Gastrocnemius medialis (tissue), 4 donors: ENCODE results near the gene NTNG1. TPM values are rescaled to one million over a fixed set of nuclear protein-coding genes. Genes with fewer than 3 reads are reported as not detected.

ENCODE experiments used
- ATAC-seq, 2 donors: fragments of 150-250 bp; one replicate each; pipeline ENCODE4 v1.9.1; 2016
- DNase-seq, 2 donors: peaks; one replicate each; pipeline ENCODE4 v3.0.0-alpha.2; 2019
- H3K27ac ChIP-seq, 4 donors: fragments of 200-600 bp; sonication (generic); 1 replicate in 1 of 4; 2 replicates in 3 of 4; pipeline ENCODE4 v1.5.1; 2016 to 2018; ENCODE audit warnings: mild to moderate bottlenecking in 2 of 4, moderate library complexity in 1 of 4
- H3K27me3 ChIP-seq, 3 donors: fragments of 200-600 bp; sonication (generic) in 2 of 3; 1 replicate in 1 of 3; 2 replicates in 2 of 3; pipeline versions ENCODE4 v1.5.1 to v1.6.0; 2016 to 2019; ENCODE audit warnings: mild to moderate bottlenecking in 1 of 3, moderate library complexity in 1 of 3
- H3K36me3 ChIP-seq, 2 donors: fragments of 200-600 bp; sonication (generic) in 1 of 2; one replicate each; pipeline ENCODE4 v1.5.1; 2017 to 2018
- H3K4me1 ChIP-seq, 2 donors: fragments of 200-600 bp; sonication (generic) in 1 of 2; one replicate each; pipeline ENCODE4 v1.5.1; 2016 to 2017; ENCODE audit warnings: mild to moderate bottlenecking in 2 of 2
- H3K4me3 ChIP-seq, 4 donors: fragments of 200-600 bp; sonication (generic) in 3 of 4; 1 replicate in 1 of 4; 2 replicates in 3 of 4; pipeline ENCODE4 v1.5.1; 2016 to 2019; ENCODE audit warnings: mild to moderate bottlenecking in 2 of 4
- H3K9me3 ChIP-seq, 3 donors: fragments of 200-600 bp; sonication (generic) in 2 of 3; 1 replicate in 1 of 3; 2 replicates in 2 of 3; pipeline ENCODE4 v1.5.1; 2016 to 2019
- POLR2A ChIP-seq, 2 donors: fragments of 450-650 bp; IDR thresholded peaks; one replicate each; pipeline ENCODE4 v1.6.1; 2017; ENCODE audit warnings: antibody characterized with exemption in 2 of 2, mild to moderate bottlenecking in 2 of 2, moderate library complexity in 2 of 2
- in situ Hi-C, 4 donors: fragments of 200-750 bp; cut with MboI; loops; one replicate each; pipeline versions ENCODE4 v1.15.0 to v1.8.0; 2017; ENCODE audit warnings: low sequenced_read_pairs in 4 of 4
- intact Hi-C: fragments of 100-400 bp; cut with DNase I; formaldehyde crosslinking; loops from one replicate; pipeline ENCODE4 v1.15.1; 2023; ENCODE audit warnings: low total_unique reads
- total RNA-seq, 4 donors: library from RNA; depleted of rRNA; stranded (reverse); fragments of >200 nt; gene quantifications; one replicate each; pipeline versions ENCODE4 v1.1.0 to v1.2.3, GENCODE V29; 2016
- TF ChIP-seq, protein P1 (sequence below), 5 experiments: fragments of 450-650 bp in 3 of 5; fragments of 200-600 bp in 2 of 5; sonication (generic) in 2 of 5; IDR thresholded peaks in 4 of 5; conservative IDR thresholded peaks in 1 of 5; 1 replicate in 4 of 5; 2 replicates in 1 of 5; pipeline ENCODE4 v1.5.1; 2016 to 2019; ENCODE audit warnings: antibody characterized with exemption in 5 of 5, mild to moderate bottlenecking in 3 of 5, moderate library complexity in 3 of 5

The NTNG1 gene
- total RNA-seq, 4 donors from 2014 or later = not detected

DNA sequence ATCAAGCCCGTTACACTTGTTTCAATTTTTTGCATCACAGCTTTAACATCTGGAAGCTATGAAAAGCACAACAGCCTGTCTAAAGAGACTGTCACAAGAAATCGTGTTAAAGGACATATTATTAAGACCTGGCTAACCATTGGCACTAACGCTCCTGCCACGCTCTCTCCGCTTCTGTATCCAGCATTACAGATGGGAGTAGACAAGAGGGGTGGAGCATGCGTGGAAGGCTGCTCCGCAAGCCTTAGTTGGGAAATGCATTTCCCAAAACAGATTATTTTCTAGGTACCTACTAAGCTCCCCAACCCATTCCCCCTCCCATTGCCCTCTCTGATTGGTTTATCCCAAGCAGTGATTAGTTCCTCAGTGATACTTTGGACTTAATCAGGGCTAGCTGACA is 72.4 kb downstream of the NTNG1 start:
- Histone ChIP-seq H3K4me1 (no peaks in the 10 kb centered on the region), H3K27ac (no peak overlapping the region), H3K9me3 (no peaks in the 10 kb centered on the region), H3K36me3 (no peaks in the 10 kb centered on the region), H3K27me3 (no peaks in the 10 kb centered on the region), H3K4me3 (no peak overlapping the region)
- DNase-seq (no peak), ATAC-seq (no peak)
- TF ChIP-seq POLR2A (IDR thresholded peaks at IDR 0.05) = no peak
- TF ChIP-seq, protein P1, sequence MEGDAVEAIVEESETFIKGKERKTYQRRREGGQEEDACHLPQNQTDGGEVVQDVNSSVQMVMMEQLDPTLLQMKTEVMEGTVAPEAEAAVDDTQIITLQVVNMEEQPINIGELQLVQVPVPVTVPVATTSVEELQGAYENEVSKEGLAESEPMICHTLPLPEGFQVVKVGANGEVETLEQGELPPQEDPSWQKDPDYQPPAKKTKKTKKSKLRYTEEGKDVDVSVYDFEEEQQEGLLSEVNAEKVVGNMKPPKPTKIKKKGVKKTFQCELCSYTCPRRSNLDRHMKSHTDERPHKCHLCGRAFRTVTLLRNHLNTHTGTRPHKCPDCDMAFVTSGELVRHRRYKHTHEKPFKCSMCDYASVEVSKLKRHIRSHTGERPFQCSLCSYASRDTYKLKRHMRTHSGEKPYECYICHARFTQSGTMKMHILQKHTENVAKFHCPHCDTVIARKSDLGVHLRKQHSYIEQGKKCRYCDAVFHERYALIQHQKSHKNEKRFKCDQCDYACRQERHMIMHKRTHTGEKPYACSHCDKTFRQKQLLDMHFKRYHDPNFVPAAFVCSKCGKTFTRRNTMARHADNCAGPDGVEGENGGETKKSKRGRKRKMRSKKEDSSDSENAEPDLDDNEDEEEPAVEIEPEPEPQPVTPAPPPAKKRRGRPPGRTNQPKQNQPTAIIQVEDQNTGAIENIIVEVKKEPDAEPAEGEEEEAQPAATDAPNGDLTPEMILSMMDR (IDR thresholded peaks at IDR 0.05 in 4 of 5, conservative IDR thresholded peaks at IDR 0.05 in 1 of 5) = no peak
- in situ Hi-C loops (no loop called here), intact Hi-C loops (no loop called here)

DNA sequence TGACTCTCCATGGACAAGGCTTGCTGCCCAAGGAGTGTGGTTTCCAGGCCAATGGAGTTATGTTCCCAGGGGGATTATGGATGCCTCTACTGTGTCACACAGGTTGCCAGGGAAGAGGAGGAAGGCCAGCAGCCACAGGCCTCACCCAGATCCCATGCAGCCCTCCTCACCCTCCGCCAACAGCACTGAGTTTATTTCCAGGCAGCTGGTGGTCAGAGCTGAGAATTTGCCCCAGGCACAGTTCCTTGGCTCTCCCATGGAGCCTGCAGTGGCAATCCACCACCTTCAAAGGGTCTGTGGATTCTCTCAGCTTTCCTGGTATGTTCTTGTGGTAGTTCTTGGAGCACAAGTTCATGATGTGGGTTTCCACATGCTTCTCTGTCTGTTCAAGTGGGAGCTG is 79.2 kb downstream of the NTNG1 start:
- Histone ChIP-seq H3K27ac (no peak overlapping the region), H3K4me3 (no peak overlapping the region), H3K27me3 (no peaks in the 10 kb centered on the region), H3K36me3 (no peaks in the 10 kb centered on the region), H3K4me1 (no peaks in the 10 kb centered on the region), H3K9me3 (no peaks in the 10 kb centered on the region)
- intact Hi-C loops (no loop called here), in situ Hi-C loops (no loop called here)
- no peak for TF ChIP-seq POLR2A (IDR thresholded peaks at IDR 0.05)
- TF ChIP-seq, protein P1 (IDR thresholded peaks at IDR 0.05 in 4 of 5, conservative IDR thresholded peaks at IDR 0.05 in 1 of 5) = no peak
- no peak for ATAC-seq
- DNase-seq = no peak

DNA sequence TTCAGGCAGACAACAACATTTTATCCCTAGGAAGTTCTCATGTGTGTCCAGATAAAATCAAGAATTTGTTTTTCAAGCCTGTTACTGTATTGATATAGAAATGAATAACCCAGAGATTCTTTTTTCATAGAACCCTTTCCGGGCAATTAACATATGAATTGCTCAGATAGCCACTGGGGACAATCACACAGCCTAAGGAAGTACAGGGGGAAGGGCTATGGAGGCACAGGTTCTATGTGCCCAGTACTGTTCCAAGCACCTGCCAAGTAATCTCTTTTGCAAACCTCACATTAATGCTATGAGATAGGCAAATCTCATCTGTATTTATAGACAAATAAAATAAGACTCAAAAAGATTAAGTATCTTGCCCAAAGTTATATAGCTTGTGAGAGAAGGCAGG is 84.9 kb downstream of the NTNG1 start:
- Histone ChIP-seq H3K9me3 (no peaks in the 10 kb centered on the region), H3K27me3 (no peaks in the 10 kb centered on the region), H3K27ac (no peak overlapping the region), H3K4me1 (no peaks in the 10 kb centered on the region), H3K36me3 (no peaks in the 10 kb centered on the region), H3K4me3 (no peak overlapping the region)
- TF ChIP-seq, protein P1 (IDR thresholded peaks at IDR 0.05 in 4 of 5, conservative IDR thresholded peaks at IDR 0.05 in 1 of 5) = no peak
- no peak for TF ChIP-seq POLR2A (IDR thresholded peaks at IDR 0.05)
- ATAC-seq (no peak), DNase-seq (no peak)
- in situ Hi-C loops = no loop called here
- intact Hi-C loops = no loop called here

DNA sequence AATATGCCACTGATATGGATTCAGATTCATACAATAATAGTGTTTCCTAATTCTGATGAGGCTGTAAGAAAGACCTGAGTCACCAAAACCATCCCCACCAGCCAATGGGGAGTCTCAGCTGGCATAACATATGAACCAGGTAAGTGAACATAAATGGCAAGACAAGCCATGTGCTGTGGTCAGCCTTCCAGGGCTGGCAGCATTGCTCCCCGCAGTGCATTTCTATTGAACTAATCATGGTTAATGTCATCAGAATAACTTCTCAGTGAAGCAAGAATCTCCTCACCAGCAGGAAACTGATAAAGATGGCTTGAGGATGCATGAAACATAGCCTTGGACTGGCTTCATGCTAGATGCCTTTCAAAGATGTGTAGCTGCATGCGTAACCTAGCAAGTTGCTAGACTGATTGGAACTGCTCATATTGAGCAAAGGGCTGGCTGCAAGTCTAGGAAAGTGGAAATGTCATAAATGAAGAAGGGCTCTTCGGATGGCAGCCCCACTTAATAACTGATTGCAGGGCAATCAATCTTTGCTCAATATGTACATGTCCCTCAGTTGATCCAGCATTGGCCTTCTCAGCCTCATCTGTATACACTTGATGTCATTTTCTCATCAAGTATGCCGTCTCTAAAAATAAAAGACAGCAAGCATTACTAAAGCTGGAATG is 88.0 kb downstream of the NTNG1 start:
- Histone ChIP-seq H3K4me3 (no peak overlapping the region), H3K4me1 (no peaks in the 10 kb centered on the region), H3K27me3 (no peaks in the 10 kb centered on the region), H3K9me3 (no peaks in the 10 kb centered on the region), H3K36me3 (no peaks in the 10 kb centered on the region), H3K27ac (no peak overlapping the region)
- no peak for TF ChIP-seq POLR2A (IDR thresholded peaks at IDR 0.05)
- TF ChIP-seq, protein P1 (IDR thresholded peaks at IDR 0.05 in 4 of 5, conservative IDR thresholded peaks at IDR 0.05 in 1 of 5) = no peak
- in situ Hi-C loops (no loop called here), intact Hi-C loops (no loop called here)
- DNase-seq (no peak), ATAC-seq (no peak)

DNA sequence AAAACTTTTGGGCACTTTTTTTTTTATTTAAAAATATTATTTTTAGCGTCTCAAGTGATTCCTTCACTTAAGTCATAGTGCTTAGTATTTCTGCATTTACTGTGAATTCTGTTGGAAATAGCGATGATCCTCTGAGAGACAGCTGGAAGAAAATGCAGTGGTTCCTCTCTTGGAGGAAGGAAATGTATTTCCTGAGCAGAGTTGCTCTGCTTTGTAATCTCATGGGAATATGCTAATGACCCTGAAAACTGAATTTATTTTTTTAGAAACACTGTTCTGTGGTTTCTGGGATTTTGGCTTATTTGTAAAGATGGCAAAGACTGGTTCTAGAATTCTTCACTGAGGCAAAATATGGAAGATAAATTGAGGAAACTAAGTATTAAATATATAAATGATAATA is 88.9 kb downstream of the NTNG1 start:
- TF ChIP-seq, protein P1 (IDR thresholded peaks at IDR 0.05 in 4 of 5, conservative IDR thresholded peaks at IDR 0.05 in 1 of 5) = no peak
- no peak for TF ChIP-seq POLR2A (IDR thresholded peaks at IDR 0.05)
- Histone ChIP-seq H3K36me3 (no peaks in the 10 kb centered on the region), H3K9me3 (no peaks in the 10 kb centered on the region), H3K27ac (no peak overlapping the region), H3K4me1 (no peaks in the 10 kb centered on the region), H3K4me3 (no peak overlapping the region), H3K27me3 (no peaks in the 10 kb centered on the region)
- in situ Hi-C loops = no loop called here
- no peak for DNase-seq
- intact Hi-C loops = no loop called here
- ATAC-seq = no peak
